ENCODE measurements around the gene NUSAP1.
"Not testable (repeated sequence)": the region's sequence is repeated elsewhere in the genome, so short reads cannot be mapped to it uniquely, and the experiment has no call there.

Gene NUSAP1

GRCh38 chr15:41416742-41417417 lies 84.2 kb downstream of the NUSAP1 start, which contains the start of gene RTF1:
Gene RTF1, plus strand, starts transcription at chr15:41417095. Its CDS starts 21 bp downstream, at chr15:41417116.
- DNase-seq: peak; percentile 94 to 99 (median 99)

- peak; percentile 43 to 74 (median 51) for DNase-seq
Measured at GRCh38 chr15:41417418-41418195, 84.9 kb downstream of the NUSAP1 start.

GRCh38 chr15:41423979-41424659 lies 91.4 kb downstream of the NUSAP1 start:
- no peak for DNase-seq

GRCh38 chr15:41424809-41425208 lies 92.1 kb downstream of the NUSAP1 start:
- no peak for DNase-seq

- not testable (repeated sequence) for DNase-seq
Measured at GRCh38 chr15:41425907-41426306, 93.2 kb downstream of the NUSAP1 start.

GRCh38 chr15:41429003-41429890 lies 96.6 kb downstream of the NUSAP1 start:
- no peak for DNase-seq

All from suppressor macrophage treated with lipopolysaccharide for 1 hour (primary cell).